ENCODE measurements around the gene CHTF18.
"Not testable (repeated sequence)": the region's sequence is repeated elsewhere in the genome, so short reads cannot be mapped to it uniquely, and the experiment has no call there.

Gene CHTF18

GRCh38 chr16:788399-789126, at the start of gene CHTF18:
Gene CHTF18 (plus strand): TSS chr16:788620. CDS start chr16:788685, 65 bp downstream.
- peak; percentile 90 for DNase-seq

- DNase-seq, result no peak
Measured at GRCh38 chr16:739560-740458, 48.6 kb upstream of the CHTF18 start.

GRCh38 chr16:740459-740763, 48.0 kb upstream of the CHTF18 start:
- DNase-seq, result no peak

GRCh38 chr16:740764-741505, 47.5 kb upstream of the CHTF18 start, which contains the start of gene CIAO3:
Gene CIAO3 (minus strand): TSS chr16:740997. CDS start chr16:740985, 12 bp downstream.
- DNase-seq, result peak; percentile 83

GRCh38 chr16:741986-742629, 46.3 kb upstream of the CHTF18 start:
- DNase-seq, result no peak

DNA sequence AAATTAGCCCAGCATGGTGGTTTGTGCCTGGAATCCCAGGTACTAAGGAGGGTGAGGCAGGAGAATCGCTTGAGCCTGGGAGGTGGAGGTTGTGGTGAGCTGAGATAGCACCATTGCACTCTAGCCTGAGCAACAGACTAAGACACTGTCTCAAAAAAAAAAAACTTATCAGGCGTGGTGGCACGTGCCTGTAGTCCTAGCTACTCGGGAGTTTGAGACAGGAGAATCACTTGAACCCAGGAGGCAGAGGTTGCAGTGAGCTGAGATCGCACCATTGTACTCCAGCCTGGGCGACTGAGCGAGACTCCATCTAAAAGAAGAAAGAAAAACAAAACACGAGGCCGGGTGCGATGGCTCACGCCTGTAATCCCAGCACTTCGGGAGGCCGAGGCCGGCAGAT, 45.5 kb upstream of the CHTF18 start:
- not testable (repeated sequence) for DNase-seq

DNA sequence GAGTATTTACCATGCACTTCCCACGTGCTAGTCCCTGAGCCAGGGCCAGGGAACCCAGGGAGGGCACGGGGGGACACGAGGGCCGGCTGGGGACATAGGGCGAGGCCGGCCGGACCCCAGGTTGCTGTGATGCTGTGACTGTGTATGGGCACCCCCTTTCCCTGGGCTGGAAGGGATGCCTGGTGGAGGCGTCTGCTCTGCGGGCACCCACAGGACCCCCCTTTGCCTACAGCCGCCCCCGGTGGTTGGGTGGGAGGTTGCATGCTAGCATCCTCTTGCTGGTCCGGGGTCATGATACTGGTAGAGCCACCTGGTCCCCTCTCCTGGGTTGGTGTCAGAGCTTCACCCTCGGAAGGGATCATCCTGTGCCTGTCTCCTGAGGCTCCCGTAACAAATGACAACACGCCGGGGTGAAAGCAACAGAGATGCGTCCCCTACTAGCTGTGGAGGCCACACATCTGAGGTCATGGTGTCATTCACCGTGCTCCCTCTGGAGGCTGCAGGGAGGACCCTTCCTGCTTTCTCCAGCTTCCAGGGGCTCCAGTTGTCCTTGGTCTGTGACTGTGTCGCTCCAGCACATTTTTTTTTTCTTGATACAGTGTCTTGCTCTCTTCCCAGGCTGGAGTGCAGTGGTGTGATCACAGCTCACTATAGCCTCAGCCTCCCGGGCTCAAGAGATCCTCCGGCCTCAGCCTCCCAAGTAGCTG, 44.5 kb upstream of the CHTF18 start:
- no peak for DNase-seq

DNA sequence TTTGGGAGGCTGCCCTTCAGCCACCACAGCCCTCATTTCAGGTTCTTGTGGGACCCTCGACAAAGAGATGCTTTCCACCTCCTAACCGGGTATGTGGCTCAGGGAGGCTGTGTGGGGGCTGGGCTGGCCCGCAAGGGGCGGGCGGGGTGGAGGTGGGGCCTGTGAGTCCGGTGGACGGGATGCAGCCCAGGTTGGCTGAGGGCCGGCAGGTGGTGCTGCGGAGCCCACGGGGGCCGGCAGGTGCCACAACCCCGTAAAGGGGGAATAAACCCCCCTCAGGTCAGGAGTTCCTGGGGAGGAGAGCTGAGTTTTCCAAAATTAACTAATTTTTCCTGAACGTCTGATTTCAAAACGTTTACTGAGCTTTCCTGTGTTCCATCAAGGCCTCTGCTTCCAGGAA, 42.7 kb upstream of the CHTF18 start:
- no peak for DNase-seq

DNA sequence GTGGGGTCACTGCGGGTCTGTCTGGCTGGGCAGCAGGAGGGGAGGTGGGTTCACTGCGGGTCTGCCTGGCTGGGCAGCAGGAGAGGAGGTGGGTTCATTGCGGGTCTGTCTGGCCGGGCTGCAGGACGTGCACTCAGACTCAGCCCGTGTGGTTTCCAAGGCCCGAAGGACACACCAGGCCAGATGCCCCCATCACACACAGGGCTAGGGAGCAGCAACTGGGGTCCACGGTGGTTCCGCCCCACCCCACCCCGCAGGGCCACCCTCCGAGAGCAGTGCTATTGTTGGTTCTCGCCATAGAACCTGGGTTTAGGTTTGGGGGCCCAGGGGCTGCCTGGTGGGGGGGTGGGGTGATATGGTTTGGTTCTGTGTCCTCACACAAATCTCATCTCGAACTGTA, 41.8 kb upstream of the CHTF18 start:
- no peak for DNase-seq

GRCh38 chr16:747978-748746, 40.3 kb upstream of the CHTF18 start:
- no peak for DNase-seq

GRCh38 chr16:749010-749409, 39.4 kb upstream of the CHTF18 start:
- DNase-seq, result peak; percentile 77

DNA sequence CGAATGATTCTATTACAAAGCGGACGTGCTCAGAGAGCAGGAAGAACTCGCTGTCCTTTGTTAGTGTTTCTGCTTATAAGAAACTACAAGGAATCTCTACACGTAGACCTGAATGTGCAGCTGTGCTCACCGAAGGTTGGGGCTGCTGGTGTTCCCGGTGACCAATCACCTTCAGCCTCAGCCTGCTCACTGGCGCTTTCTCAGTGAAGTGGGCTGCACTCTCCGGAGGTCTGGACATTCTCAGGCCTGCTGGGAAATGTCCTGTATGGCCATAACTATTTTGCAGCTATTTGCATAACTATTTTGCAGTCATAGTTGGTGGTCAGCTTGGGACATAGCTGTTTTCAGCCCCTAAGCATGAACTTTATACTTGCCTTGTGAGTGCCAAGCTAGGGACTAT, 37.9 kb upstream of the CHTF18 start:
- no peak for DNase-seq

DNA sequence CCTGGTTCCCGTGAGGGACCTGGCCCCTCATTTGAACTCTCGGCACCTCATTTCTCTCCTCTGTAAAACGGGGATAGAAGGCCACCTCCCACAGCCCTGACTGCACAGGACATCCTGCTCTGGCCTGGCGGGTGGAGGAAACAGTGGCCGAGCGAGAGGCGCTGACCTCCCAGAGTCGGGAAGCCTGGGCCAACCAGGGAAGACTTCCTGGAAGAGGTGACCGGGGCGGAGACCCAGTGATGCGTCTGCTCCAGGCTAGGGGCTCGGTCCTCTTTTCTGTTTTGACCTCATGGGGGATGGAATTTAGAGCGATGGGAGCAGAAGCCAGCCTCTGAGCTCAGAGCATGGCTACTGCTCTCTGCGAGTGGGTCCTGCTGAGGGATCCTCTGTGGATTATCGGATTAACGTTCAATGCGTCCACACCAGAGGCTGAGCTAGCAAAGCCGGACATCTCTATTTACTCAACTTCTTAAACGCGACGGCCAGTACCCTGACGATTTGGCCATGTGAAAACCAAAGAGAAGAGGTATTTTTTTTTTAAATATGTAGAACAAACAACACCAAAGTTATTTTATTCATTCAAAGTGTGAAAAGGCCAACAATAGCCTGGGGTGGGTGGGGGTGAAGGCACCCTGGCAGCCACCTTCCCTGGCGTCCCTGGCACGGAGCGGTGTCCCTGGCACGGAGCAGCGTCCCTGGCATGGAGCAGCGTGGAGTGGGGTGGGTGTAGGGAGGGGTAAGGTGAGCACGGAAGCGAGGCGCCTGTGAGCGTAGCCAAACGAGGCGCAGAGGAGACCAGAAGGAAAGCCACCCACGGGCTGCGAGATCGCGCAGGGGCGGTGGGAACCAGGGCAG, 37.0 kb upstream of the CHTF18 start:
- no peak for DNase-seq

DNA sequence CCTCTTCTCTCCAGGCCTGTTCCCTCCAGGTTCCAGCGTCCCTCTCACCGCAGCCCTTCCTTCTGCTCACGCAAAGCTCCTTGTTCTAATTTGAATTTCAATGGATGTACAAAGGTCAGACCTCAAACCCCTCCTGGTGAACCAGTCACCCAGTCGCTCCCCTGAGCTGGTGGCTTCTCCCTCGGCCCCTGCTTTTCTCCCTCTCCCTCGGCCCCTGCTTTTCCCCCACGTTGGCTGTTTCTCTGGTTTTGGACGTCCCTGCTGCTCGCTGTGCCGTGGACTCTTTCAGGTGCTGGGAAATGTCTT, 36.5 kb upstream of the CHTF18 start:
- DNase-seq, result no peak

DNA sequence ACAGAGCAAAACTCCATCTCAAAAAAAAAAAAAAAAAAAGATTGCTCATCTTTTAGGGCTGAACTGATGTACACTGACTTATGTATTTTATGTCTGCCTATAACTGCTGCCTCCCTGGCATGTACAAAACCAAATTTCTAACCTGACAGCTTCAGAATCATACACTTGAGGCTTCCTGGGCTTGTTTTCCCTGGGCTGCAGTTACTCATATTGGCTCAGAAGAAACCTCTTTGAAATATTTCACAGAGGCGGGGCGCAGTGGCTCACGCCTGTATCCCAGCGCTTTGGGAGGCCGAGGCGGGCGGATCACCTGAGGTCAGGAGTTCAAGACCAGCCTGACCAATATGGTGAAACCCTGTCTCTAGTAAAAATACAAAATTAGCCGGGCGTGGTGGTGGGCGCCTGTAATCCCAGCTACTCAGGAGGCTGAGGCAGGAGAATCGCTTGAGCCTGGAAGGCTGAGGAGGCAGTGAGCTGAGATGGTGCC, 34.3 kb upstream of the CHTF18 start:
- DNase-seq, result not testable (repeated sequence)

GRCh38 chr16:754656-755055, 33.8 kb upstream of the CHTF18 start:
- no peak for DNase-seq

GRCh38 chr16:756428-756827, 32.0 kb upstream of the CHTF18 start:
- no peak for DNase-seq

GRCh38 chr16:759110-759910, 29.1 kb upstream of the CHTF18 start:
- DNase-seq, result no peak

DNA sequence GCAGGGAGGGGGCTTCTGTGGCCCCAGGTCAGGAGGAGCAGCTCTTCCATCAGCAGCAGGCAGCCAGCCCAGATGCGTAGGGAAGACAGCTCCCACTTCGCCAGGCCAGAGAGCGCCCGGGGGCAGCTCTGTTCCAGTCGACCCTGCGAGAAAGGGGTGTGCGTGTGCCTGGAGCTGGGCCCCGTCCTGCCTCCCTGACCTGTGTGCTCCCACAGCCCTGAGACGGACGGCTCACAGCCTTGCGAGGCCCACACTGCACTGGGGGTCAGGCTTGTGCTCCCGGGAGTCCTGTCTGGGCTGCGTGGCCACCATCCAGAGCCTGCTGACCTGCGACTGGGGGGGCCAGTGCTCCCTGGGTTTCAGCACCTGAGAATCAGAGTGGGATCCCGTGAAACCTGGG, 28.4 kb upstream of the CHTF18 start:
- DNase-seq, result no peak

All from EL (cell line).